Measurements from ENCODE around the gene SPIRE1. TPM values are rescaled to one million over a fixed set of nuclear protein-coding genes. Genes with fewer than 3 reads are reported as not detected.

The SPIRE1 gene
- total RNA-seq, 2 experiments from 2014 or later = 0.99 to 1.4 TPM

- Mint-ChIP-seq H3K36me3 (ENCODE audit: low read depth) (no peaks in the 10 kb centered on the region), H3K9me3 (no peaks in the 10 kb centered on the region), H3K4me3 (no peak overlapping the region), H3K27me3 (peaks cover 12% of the 10 kb centered on the region), H3K4me1 (ENCODE audit: low read depth) (no peaks in the 10 kb centered on the region), H3K27ac (no peak overlapping the region)
- POLR2A ChIA-PET = no interaction called here
- Histone ChIP-seq H3K4me3 (ENCODE audit: low read length) (no peak overlapping the region), H3K36me3 (ENCODE audit: insufficient read depth, low read length) (no peaks in the 10 kb centered on the region), H3K27me3 (ENCODE audit: control insufficient read depth in 1 of 2, insufficient read depth in 2 of 2, low read length in 2 of 2) (no peaks in the 10 kb centered on the region), H3K4me1 (ENCODE audit: insufficient read depth, low read length) (no peaks in the 10 kb centered on the region), H3K9me3 (ENCODE audit: control insufficient read depth in 1 of 2, insufficient read depth in 1 of 2, low read length in 2 of 2) (no peaks in the 10 kb centered on the region), H3K27ac (ENCODE audit: low read depth in 1 of 2, low read length in 2 of 2) (no peak overlapping the region)
- intact Hi-C loops (cut with DNase I, micrococcal nuclease) = no loop called here
- ATAC-seq (ENCODE audit: poor library complexity) (no peak), DNase-seq (no peak)
- TF ChIP-seq, protein P1, sequence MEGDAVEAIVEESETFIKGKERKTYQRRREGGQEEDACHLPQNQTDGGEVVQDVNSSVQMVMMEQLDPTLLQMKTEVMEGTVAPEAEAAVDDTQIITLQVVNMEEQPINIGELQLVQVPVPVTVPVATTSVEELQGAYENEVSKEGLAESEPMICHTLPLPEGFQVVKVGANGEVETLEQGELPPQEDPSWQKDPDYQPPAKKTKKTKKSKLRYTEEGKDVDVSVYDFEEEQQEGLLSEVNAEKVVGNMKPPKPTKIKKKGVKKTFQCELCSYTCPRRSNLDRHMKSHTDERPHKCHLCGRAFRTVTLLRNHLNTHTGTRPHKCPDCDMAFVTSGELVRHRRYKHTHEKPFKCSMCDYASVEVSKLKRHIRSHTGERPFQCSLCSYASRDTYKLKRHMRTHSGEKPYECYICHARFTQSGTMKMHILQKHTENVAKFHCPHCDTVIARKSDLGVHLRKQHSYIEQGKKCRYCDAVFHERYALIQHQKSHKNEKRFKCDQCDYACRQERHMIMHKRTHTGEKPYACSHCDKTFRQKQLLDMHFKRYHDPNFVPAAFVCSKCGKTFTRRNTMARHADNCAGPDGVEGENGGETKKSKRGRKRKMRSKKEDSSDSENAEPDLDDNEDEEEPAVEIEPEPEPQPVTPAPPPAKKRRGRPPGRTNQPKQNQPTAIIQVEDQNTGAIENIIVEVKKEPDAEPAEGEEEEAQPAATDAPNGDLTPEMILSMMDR (IDR thresholded peaks at IDR 0.05) = no peak
- CTCF ChIA-PET = no interaction called here
These were observed 17.7 kb downstream of the SPIRE1 start for GRCh38 chr18:12639990-12640880.

DNA sequence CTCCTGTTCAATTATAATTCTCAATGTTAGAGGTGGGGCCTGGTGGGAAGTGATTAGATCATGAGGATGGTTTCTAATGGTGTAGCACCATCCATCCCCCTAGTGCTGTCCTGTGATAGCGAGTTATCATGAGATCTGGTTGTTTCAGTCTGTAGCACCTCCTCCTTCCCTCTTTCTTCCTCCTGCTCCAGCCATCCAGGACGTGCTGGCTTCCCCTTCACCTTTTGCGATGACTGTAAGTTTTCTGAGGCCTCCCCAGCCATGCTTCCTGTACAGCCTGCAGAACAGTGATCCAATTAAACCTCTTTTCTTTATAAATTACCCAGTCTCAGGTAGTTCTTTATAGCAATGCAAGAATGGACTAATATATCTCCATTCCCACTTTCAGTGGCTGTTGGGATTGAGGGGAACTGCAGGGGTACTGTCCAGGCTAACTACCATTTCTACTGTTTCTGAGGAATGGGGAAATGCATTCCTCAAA, 19.2 kb downstream of the SPIRE1 start:
- no peaks in the 10 kb centered on the region for H3K36me3 ChIP-seq (ENCODE audit: insufficient read depth, low read length)
- ChIA-PET CTCF (no interaction called here), POLR2A (no interaction called here)
- ATAC-seq (ENCODE audit: poor library complexity) (no peak), DNase-seq (no peak)
- TF ChIP-seq, protein P1 (IDR thresholded peaks at IDR 0.05) = no peak
- Mint-ChIP-seq H3K9me3 (no peaks in the 10 kb centered on the region), H3K4me1 (ENCODE audit: low read depth) (no peaks in the 10 kb centered on the region), H3K27ac (no peak overlapping the region), H3K4me3 (no peak overlapping the region), H3K36me3 (ENCODE audit: low read depth) (no peaks in the 10 kb centered on the region), H3K27me3 (peaks cover 10% of the 10 kb centered on the region)
- no peak overlapping the region for H3K27ac ChIP-seq (ENCODE audit: low read depth in 1 of 2, low read length in 2 of 2)
- H3K4me3 ChIP-seq (ENCODE audit: low read length) = no peak overlapping the region
- H3K4me1 ChIP-seq (ENCODE audit: insufficient read depth, low read length) = no peaks in the 10 kb centered on the region
- H3K27me3 ChIP-seq (ENCODE audit: control insufficient read depth in 1 of 2, insufficient read depth in 2 of 2, low read length in 2 of 2) = no peaks in the 10 kb centered on the region
- H3K9me3 ChIP-seq (ENCODE audit: control insufficient read depth in 1 of 2, insufficient read depth in 1 of 2, low read length in 2 of 2) = peaks cover 0 to 4% of the 10 kb centered on the region in 2 experiments
- intact Hi-C loops (cut with DNase I, micrococcal nuclease) = no loop called here

GRCh38 chr18:12637901-12638643, 19.8 kb downstream of the SPIRE1 start:
- peaks cover 6% of the 10 kb centered on the region for H3K27me3 Mint-ChIP-seq
- no peak for DNase-seq
- ChIA-PET POLR2A (no interaction called here), CTCF (no interaction called here)
- H3K9me3 ChIP-seq (ENCODE audit: control insufficient read depth in 1 of 2, insufficient read depth in 1 of 2, low read length in 2 of 2) = peaks cover 0 to 5% of the 10 kb centered on the region in 2 experiments
- H3K36me3 Mint-ChIP-seq (ENCODE audit: low read depth) = no peaks in the 10 kb centered on the region
- no peak overlapping the region for H3K27ac ChIP-seq (ENCODE audit: low read depth in 1 of 2, low read length in 2 of 2)
- H3K27ac Mint-ChIP-seq = no peak overlapping the region
- H3K4me1 ChIP-seq (ENCODE audit: insufficient read depth, low read length) = no peaks in the 10 kb centered on the region
- H3K36me3 ChIP-seq (ENCODE audit: insufficient read depth, low read length) = no peaks in the 10 kb centered on the region
- no peak for ATAC-seq (ENCODE audit: poor library complexity)
- TF ChIP-seq, protein P1 (IDR thresholded peaks at IDR 0.05) = no peak
- H3K4me1 Mint-ChIP-seq (ENCODE audit: low read depth) = no peaks in the 10 kb centered on the region
- H3K27me3 ChIP-seq (ENCODE audit: control insufficient read depth in 1 of 2, insufficient read depth in 2 of 2, low read length in 2 of 2) = no peaks in the 10 kb centered on the region
- no peak overlapping the region for H3K4me3 Mint-ChIP-seq
- intact Hi-C loops (cut with DNase I, micrococcal nuclease) = no loop called here
- H3K4me3 ChIP-seq (ENCODE audit: low read length) = no peak overlapping the region
- H3K9me3 Mint-ChIP-seq = no peaks in the 10 kb centered on the region

Measured in CD4-positive, alpha-beta T cell (primary cell).